ENCODE results near the gene ST8SIA3. TPM values are rescaled to one million over a fixed set of nuclear protein-coding genes. Genes with fewer than 3 reads are reported as not detected.
"Not testable (repeated sequence)": the region's sequence is repeated elsewhere in the genome, so short reads cannot be mapped to it uniquely, and the experiment has no call there.

ST8SIA3 gene
- total and polyA plus RNA-seq, 8 donors: 0.87 to 17.3 (median 3.9) TPM

GRCh38 chr18:57373017-57373416 is 20.7 kb downstream of the ST8SIA3 start:
- Histone ChIP-seq H3K4me3 (no peak overlapping the region), H3K27ac (no peak overlapping the region), H3K27me3 (no peaks in the 10 kb centered on the region), H3K9me3 (no peaks in the 10 kb centered on the region), H3K4me1 (no peaks in the 10 kb centered on the region), H3K36me3 (no peaks in the 10 kb centered on the region)
- ATAC-seq (no peak), DNase-seq (no peak), FAIRE-seq (no peak)
- WGBS, 2 donors: 83 to 93% methylated on average over 4 of the region's 4 CpGs
- intact Hi-C loops (cut with DNase I): no loop called here
- TF ChIP-seq CTCF (IDR thresholded peaks at IDR 0.05): no peak

GRCh38 chr18:57376503-57376902 is 24.1 kb downstream of the ST8SIA3 start:
- Histone ChIP-seq H3K4me1 (no peaks in the 10 kb centered on the region), H3K36me3 (no peaks in the 10 kb centered on the region), H3K27me3 (no peaks in the 10 kb centered on the region), H3K4me3 (no peak overlapping the region), H3K27ac (no peak overlapping the region), H3K9me3 (no peaks in the 10 kb centered on the region)
- FAIRE-seq (no peak), ATAC-seq (no peak), DNase-seq (no peak)
- WGBS, 2 donors: 64 to 72% methylated on average over 2 of the region's 2 CpGs
- intact Hi-C loops (cut with DNase I): no loop called here
- no peak for TF ChIP-seq CTCF (IDR thresholded peaks at IDR 0.05)

- Histone ChIP-seq H3K4me3 (no peak overlapping the region), H3K36me3 (no peaks in the 10 kb centered on the region), H3K27ac (no peak overlapping the region), H3K9me3 (no peaks in the 10 kb centered on the region), H3K4me1 (no peaks in the 10 kb centered on the region), H3K27me3 (no peaks in the 10 kb centered on the region)
- no peak for ATAC-seq
- no peak for TF ChIP-seq CTCF (IDR thresholded peaks at IDR 0.05)
- 57 to 66% methylated on average over 2 of the region's 2 CpGs for WGBS, 2 donors
- intact Hi-C loops (cut with DNase I): no loop called here
- no peak for FAIRE-seq
- no peak for DNase-seq
These were observed 36.9 kb downstream of the ST8SIA3 start for GRCh38 chr18:57389271-57389670.

- DNase-seq (no peak), FAIRE-seq (no peak), ATAC-seq (peak in 1 of 4 donors; percentile 34)
- no peaks in the 10 kb centered on the region for H3K36me3 ChIP-seq
- H3K9me3 ChIP-seq: no peaks in the 10 kb centered on the region
- no peaks in the 10 kb centered on the region for H3K27me3 ChIP-seq
- H3K4me3 ChIP-seq: no peak overlapping the region
- no peak overlapping the region for H3K27ac ChIP-seq
- WGBS, 2 donors: 20 to 23% methylated on average over 3 of the region's 3 CpGs
- intact Hi-C loops (cut with DNase I): no loop called here
- H3K4me1 ChIP-seq: no peaks in the 10 kb centered on the region
- TF ChIP-seq CTCF (IDR thresholded peaks at IDR 0.05): no peak
These were observed 37.7 kb downstream of the ST8SIA3 start for GRCh38 chr18:57390044-57390443.

GRCh38 chr18:57394749-57395148 is 42.4 kb downstream of the ST8SIA3 start:
- H3K27me3 ChIP-seq; DNase-seq; H3K27ac ChIP-seq; intact Hi-C loops (cut with DNase I); FAIRE-seq; H3K9me3 ChIP-seq; H3K4me1 ChIP-seq; H3K36me3 ChIP-seq; ATAC-seq; H3K4me3 ChIP-seq: not testable (repeated sequence)
- WGBS, 2 donors: 68 to 72% methylated on average over 1 of the region's 1 CpG

- H3K36me3 ChIP-seq; ATAC-seq; H3K27ac ChIP-seq; FAIRE-seq; DNase-seq; intact Hi-C loops (cut with DNase I); H3K4me3 ChIP-seq; H3K9me3 ChIP-seq; H3K4me1 ChIP-seq; H3K27me3 ChIP-seq: not testable (repeated sequence)
- WGBS, 2 donors: 88% methylated on average over 7 of the region's 7 CpGs
These were observed 44.5 kb downstream of the ST8SIA3 start for GRCh38 chr18:57396831-57397230.
